Measurements from ENCODE around the gene PDZD2. TPM values are rescaled to one million over a fixed set of nuclear protein-coding genes. Genes with fewer than 3 reads are reported as not detected.

Gene PDZD2
- total RNA-seq, 1 experiment from 2014 or later, result 2.2 TPM

- no peak overlapping the region for H3K4me3 ChIP-seq (ENCODE audit: low read depth, low read length, poor library complexity, severe bottlenecking)
- H3K27me3 ChIP-seq (replicated peaks; ENCODE audit: insufficient read depth, low read depth, low read length, poor library complexity), result no peaks in the 10 kb centered on the region
- ChIA-PET CTCF (no interaction called here), POLR2A (ENCODE audit: low non-redundant PET) (no interaction called here)
- H3K36me3 ChIP-seq (ENCODE audit: insufficient read depth, low read length, poor library complexity, severe bottlenecking), result no peaks in the 10 kb centered on the region
- H3K27ac ChIP-seq (ENCODE audit: low read depth, low read length, poor library complexity, severe bottlenecking), result no peak overlapping the region
- intact Hi-C loops (cut with micrococcal nuclease; ENCODE audit: unreplicated experiment), result no loop called here
- no peaks in the 10 kb centered on the region for H3K4me1 ChIP-seq (ENCODE audit: insufficient read depth, low read length, poor library complexity, severe bottlenecking)
- BruUV-seq (replicated peaks), result no TSS peak
- TF ChIP-seq EZH2 (IDR thresholded peaks at IDR 0.05; ENCODE audit: borderline replicate concordance, low read depth, low read length, poor library complexity, severe bottlenecking) (no peak), CTCF (conservative IDR thresholded peaks at IDR 0.05; ENCODE audit: low read depth, low read length) (no peak)
- DNase-seq (ENCODE audit: low spot score), result no peak
- no peaks in the 10 kb centered on the region for H3K9me3 ChIP-seq (ENCODE audit: low read depth, low read length, poor library complexity, severe bottlenecking)
These were observed 13.5 kb upstream of the PDZD2 start for GRCh38 chr5:31625394-31625793.

GRCh38 chr5:31626156-31626555, 12.8 kb upstream of the PDZD2 start:
- no peak overlapping the region for H3K27ac ChIP-seq (ENCODE audit: low read depth, low read length, poor library complexity, severe bottlenecking)
- H3K36me3 ChIP-seq (ENCODE audit: insufficient read depth, low read length, poor library complexity, severe bottlenecking), result no peaks in the 10 kb centered on the region
- no peak for TF ChIP-seq CTCF (conservative IDR thresholded peaks at IDR 0.05; ENCODE audit: low read depth, low read length)
- TF ChIP-seq EZH2 (IDR thresholded peaks at IDR 0.05; ENCODE audit: borderline replicate concordance, low read depth, low read length, poor library complexity, severe bottlenecking), result no peak
- POLR2A ChIA-PET (ENCODE audit: low non-redundant PET), result no interaction called here
- no TSS peak for BruUV-seq (replicated peaks)
- no peak for DNase-seq (ENCODE audit: low spot score)
- no peaks in the 10 kb centered on the region for H3K27me3 ChIP-seq (replicated peaks; ENCODE audit: insufficient read depth, low read depth, low read length, poor library complexity)
- CTCF ChIA-PET, result no interaction called here
- H3K4me3 ChIP-seq (ENCODE audit: low read depth, low read length, poor library complexity, severe bottlenecking), result no peak overlapping the region
- no peaks in the 10 kb centered on the region for H3K4me1 ChIP-seq (ENCODE audit: insufficient read depth, low read length, poor library complexity, severe bottlenecking)
- no peaks in the 10 kb centered on the region for H3K9me3 ChIP-seq (ENCODE audit: low read depth, low read length, poor library complexity, severe bottlenecking)
- intact Hi-C loops (cut with micrococcal nuclease; ENCODE audit: unreplicated experiment), result no loop called here

- ChIA-PET POLR2A (ENCODE audit: low non-redundant PET) (no interaction called here), CTCF (no interaction called here)
- no peak for DNase-seq (ENCODE audit: low spot score)
- Histone ChIP-seq H3K27ac (ENCODE audit: low read depth, low read length, poor library complexity, severe bottlenecking) (no peak overlapping the region), H3K4me1 (ENCODE audit: insufficient read depth, low read length, poor library complexity, severe bottlenecking) (no peaks in the 10 kb centered on the region), H3K9me3 (ENCODE audit: low read depth, low read length, poor library complexity, severe bottlenecking) (no peaks in the 10 kb centered on the region), H3K36me3 (ENCODE audit: insufficient read depth, low read length, poor library complexity, severe bottlenecking) (no peaks in the 10 kb centered on the region), H3K27me3 (replicated peaks; ENCODE audit: insufficient read depth, low read depth, low read length, poor library complexity) (no peaks in the 10 kb centered on the region), H3K4me3 (ENCODE audit: low read depth, low read length, poor library complexity, severe bottlenecking) (no peak overlapping the region)
- intact Hi-C loops (cut with micrococcal nuclease; ENCODE audit: unreplicated experiment), result no loop called here
- no peak for TF ChIP-seq CTCF (conservative IDR thresholded peaks at IDR 0.05; ENCODE audit: low read depth, low read length)
- no peak for TF ChIP-seq EZH2 (IDR thresholded peaks at IDR 0.05; ENCODE audit: borderline replicate concordance, low read depth, low read length, poor library complexity, severe bottlenecking)
- BruUV-seq (replicated peaks), result no TSS peak
These were observed 12.2 kb upstream of the PDZD2 start for GRCh38 chr5:31626604-31627234.
